Neural cell (in vitro differentiated cells): ENCODE measurements around the gene ITGAD. TPM values are rescaled to one million over a fixed set of nuclear protein-coding genes. Genes with fewer than 3 reads are reported as not detected.

ENCODE experiments used
- H2AFZ ChIP-seq: fragments of 200-600, 300-800 bp; sonication (generic), shearing (Covaris generic); 2 replicates; pipeline ENCODE4 v1.6.0; 2014; ENCODE audit warnings: low read depth, mild to moderate bottlenecking, antibody characterized with exemption, low read length, moderate library complexity
- H3F3A ChIP-seq: fragments of 200-600 bp; shearing (Covaris generic); 2 replicates; pipeline ENCODE4 v1.6.1; 2016; ENCODE audit warnings: mild to moderate bottlenecking, moderate library complexity, mixed read lengths, antibody characterized with exemption, low read length; ENCODE audit not compliant: insufficient read depth, poor library complexity, severe bottlenecking
- H3K27ac ChIP-seq: fragments of 200-600, 300-800 bp; sonication (generic), shearing (Covaris generic); 2 replicates; pipeline ENCODE4 v1.5.1; 2014; ENCODE audit warnings: mild to moderate bottlenecking, low read length, moderate library complexity
- H3K27me3 ChIP-seq: fragments of 300-800, 200-600 bp; sonication (generic), shearing (Covaris generic); 2 replicates; pipeline ENCODE4 v1.6.0; 2014; ENCODE audit warnings: mild to moderate bottlenecking, low read depth, low read length, moderate library complexity; ENCODE audit not compliant: insufficient read depth
- H3K36me3 ChIP-seq: fragments of 300-800, 200-600 bp; sonication (generic), shearing (Covaris generic); 2 replicates; pipeline ENCODE4 v1.5.1; 2014; ENCODE audit warnings: mild to moderate bottlenecking, antibody characterized with exemption, low read length, moderate library complexity; ENCODE audit not compliant: insufficient read depth
- H3K4me2 ChIP-seq: fragments of 300-800, 200-600 bp; sonication (generic), shearing (Covaris generic); 2 replicates; pipeline ENCODE4 v1.6.0; 2014; ENCODE audit warnings: mild to moderate bottlenecking, low read length
- H3K4me3 ChIP-seq: fragments of 300-800, 200-600 bp; sonication (generic), shearing (Covaris generic); 2 replicates; pipeline ENCODE4 v1.5.1; 2014; ENCODE audit warnings: mild to moderate bottlenecking, low read length, moderate library complexity
- H3K79me2 ChIP-seq: fragments of 200-600 bp; shearing (Covaris generic); replicated peaks from 2 replicates; pipeline ENCODE4 v1.6.0; 2014; ENCODE audit warnings: mild to moderate bottlenecking, low read length, moderate library complexity; ENCODE audit not compliant: insufficient read depth
- H3K9ac ChIP-seq: fragments of 300-800, 200-600 bp; sonication (generic), shearing (Covaris generic); 2 replicates; pipeline ENCODE4 v1.6.1; 2016; ENCODE audit warnings: mild to moderate bottlenecking, low read length, mixed read lengths
- H3K9me2 ChIP-seq: fragments of 200-600 bp; shearing (Covaris generic); 2 replicates; pipeline ENCODE4 v1.6.1; 2016; ENCODE audit warnings: mild to moderate bottlenecking, low read length, mixed read lengths; ENCODE audit not compliant: insufficient read depth
- H3K9me3 ChIP-seq: fragments of 200-600, 300-800 bp; sonication (generic), shearing (Covaris generic); 2 replicates; pipeline ENCODE4 v1.6.1; 2016; ENCODE audit warnings: mild to moderate bottlenecking, mixed run types, low read length, moderate library complexity, mixed read lengths
- H4K20me1 ChIP-seq: fragments of 200-600 bp; shearing (Covaris generic); 2 replicates; pipeline ENCODE4 v1.6.1; 2016; ENCODE audit warnings: mild to moderate bottlenecking, mixed run types; ENCODE audit not compliant: insufficient read depth
- CTCF ChIP-seq: fragments of 450-650 bp; IDR thresholded peaks from 2 replicates; pipeline ENCODE4 v1.5.1; 2014; ENCODE audit warnings: antibody characterized with exemption, mild to moderate bottlenecking, moderate library complexity; ENCODE audit not compliant: poor library complexity, severe bottlenecking
- EP300 ChIP-seq: fragments of 450-650 bp; conservative IDR thresholded peaks from 2 replicates; pipeline ENCODE4 v1.6.1; 2014; ENCODE audit warnings: antibody characterized with exemption, mild to moderate bottlenecking, moderate library complexity; ENCODE audit not compliant: poor library complexity, severe bottlenecking
- EZH2 ChIP-seq: fragments of 200-600, 300-800 bp; shearing (Covaris generic), sonication (generic); IDR thresholded peaks from 2 replicates; pipeline ENCODE4 v1.6.1; 2014; ENCODE audit warnings: antibody characterized with exemption, low read length, borderline replicate concordance, mild to moderate bottlenecking; ENCODE audit not compliant: insufficient read depth, poor library complexity, severe bottlenecking
- MXI1 ChIP-seq: fragments of 450-650 bp; conservative IDR thresholded peaks from 2 replicates; pipeline ENCODE4 v1.6.1; 2014; ENCODE audit warnings: antibody characterized with exemption, mild to moderate bottlenecking; ENCODE audit not compliant: poor library complexity, severe bottlenecking
- POLR2AphosphoS5 ChIP-seq: IDR thresholded peaks from 2 replicates; pipeline ENCODE4 v1.6.1; 2012
- RAD21 ChIP-seq: fragments of 450-650 bp; conservative IDR thresholded peaks from 2 replicates; pipeline ENCODE4 v1.6.1; 2014; ENCODE audit warnings: antibody characterized with exemption, mild to moderate bottlenecking, moderate library complexity
- REST ChIP-seq: IDR thresholded peaks from 2 replicates; pipeline ENCODE4 v1.6.1; 2012; ENCODE audit warnings: borderline replicate concordance
- SMC3 ChIP-seq: fragments of 450-650 bp; conservative IDR thresholded peaks from 2 replicates; pipeline ENCODE4 v1.6.1; 2014; ENCODE audit warnings: antibody characterized with exemption, mild to moderate bottlenecking, moderate library complexity; ENCODE audit not compliant: poor library complexity
- TAF1 ChIP-seq: IDR thresholded peaks from 2 replicates; pipeline ENCODE4 v1.6.1; 2012; ENCODE audit warnings: low read depth
- polyA plus RNA-seq: library from polyadenylated mRNA; depleted of rRNA; stranded (reverse); fragments of >200 nt; gene quantifications from 2 replicates; pipeline ENCODE4 v1.2.3, GENCODE V29; 2014

Gene ITGAD
- polyA plus RNA-seq, 1 donor from 2014 or later: not detected

- H3K79me2 ChIP-seq: no peaks in the 10 kb centered on the region
- H3K9ac ChIP-seq: no peak overlapping the region
- no peaks in the 10 kb centered on the region for H3K36me3 ChIP-seq
- H3K27ac ChIP-seq: no peak overlapping the region
- no peaks in the 10 kb centered on the region for H3K9me2 ChIP-seq
- TF ChIP-seq REST (no peak), POLR2AphosphoS5 (no peak), RAD21 (no peak), SMC3 (no peak), MXI1 (no peak), CTCF (no peak), EZH2 (no peak), EP300 (no peak), TAF1 (no peak)
- H3K4me3 ChIP-seq: no peak overlapping the region
- no peaks in the 10 kb centered on the region for H3K9me3 ChIP-seq
- no peak overlapping the region for H3K4me2 ChIP-seq
- H3F3A ChIP-seq: no peaks in the 10 kb centered on the region
- no peak overlapping the region for H2AFZ ChIP-seq
- no peaks in the 10 kb centered on the region for H3K27me3 ChIP-seq
- H4K20me1 ChIP-seq: no peaks in the 10 kb centered on the region
Measured at GRCh38 chr16:31385680-31386079, 7.5 kb upstream of the ITGAD start.

- Histone ChIP-seq H3K79me2 (no peaks in the 10 kb centered on the region), H3F3A (no peaks in the 10 kb centered on the region), H3K36me3 (no peaks in the 10 kb centered on the region), H2AFZ (no peak overlapping the region), H3K9ac (no peak overlapping the region), H4K20me1 (no peaks in the 10 kb centered on the region), H3K9me2 (no peaks in the 10 kb centered on the region), H3K9me3 (no peaks in the 10 kb centered on the region), H3K4me3 (no peak overlapping the region), H3K27ac (no peak overlapping the region), H3K4me2 (no peak overlapping the region), H3K27me3 (no peaks in the 10 kb centered on the region)
- no peak for TF ChIP-seq CTCF
- no peak for TF ChIP-seq SMC3
- TF ChIP-seq REST: no peak
- TF ChIP-seq RAD21: no peak
- no peak for TF ChIP-seq MXI1
- TF ChIP-seq POLR2AphosphoS5: no peak
- no peak for TF ChIP-seq TAF1
- TF ChIP-seq EP300: no peak
- TF ChIP-seq EZH2: no peak
Measured at GRCh38 chr16:31386157-31386984, 6.8 kb upstream of the ITGAD start.
